ENCODE results near the gene KCNK7. TPM values are rescaled to one million over a fixed set of nuclear protein-coding genes. Genes with fewer than 3 reads are reported as not detected.

Gene KCNK7
- total and polyA plus RNA-seq, 12 donors, result 0.22 to 1.5 (median 0.36) TPM; not detected in 2

DNA sequence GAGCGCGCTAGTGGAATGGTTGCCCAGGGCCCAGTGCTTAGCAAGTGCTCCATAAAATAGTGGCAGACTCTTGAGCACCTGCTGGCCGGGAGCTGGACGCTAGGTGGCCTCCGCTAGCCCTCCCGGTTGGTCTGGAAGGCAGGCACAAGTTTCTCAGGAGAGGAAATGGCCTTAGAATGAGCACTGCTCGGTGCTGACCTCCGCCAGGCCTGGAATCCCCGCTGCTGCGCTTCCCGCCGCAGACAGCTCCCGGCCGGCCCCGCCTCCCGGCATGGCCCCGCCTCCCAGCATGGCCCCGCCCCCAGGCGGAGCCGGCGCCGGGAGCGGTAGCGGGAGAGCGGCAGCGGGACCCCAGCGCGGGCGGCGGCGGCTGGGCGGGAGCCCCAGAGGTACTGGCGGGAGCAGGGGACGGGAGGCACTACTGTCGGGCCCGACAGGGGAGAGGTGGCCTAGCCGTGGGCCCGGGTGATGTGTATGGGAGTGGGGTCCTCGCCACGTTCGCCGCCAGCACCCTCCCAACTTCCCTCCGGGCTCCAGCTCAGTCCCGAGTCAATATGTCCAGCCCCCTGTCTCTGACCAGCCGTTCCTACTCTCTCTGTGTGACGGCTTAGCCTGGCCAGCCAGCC lies 42.3 kb upstream of the KCNK7 start, which contains the start of gene SIPA1:
Gene SIPA1, plus strand, starts transcription at position 308 of the 626 bp plus-strand sequence. CDS start 2,821 bp downstream, outside the sequence.
- H3K27ac ChIP-seq, result peak within 1 kb of the TSS; percentile 94 to 99 (median 96)
- TF ChIP-seq CTCF (IDR thresholded peaks at IDR 0.05), result peak; percentile 13 to 68 (median 52)
- peaks cover 14 to 70% (median 32%) of the 10 kb centered on the region in 9 donors for H3K36me3 ChIP-seq
- intact Hi-C loops (cut with DNase I), result loop anchor here in 3 of 10 donors (2.0 to 10.0 kb wide), 4 partner anchors 25 to 347 kb away; partner anchors contain the start of genes RELA (in 1 of the 3) and SNX32 (in 1 of the 3)
- DNase-seq (peak; percentile 83 to 85), ATAC-seq (peak; percentile 79 to 87 (median 82))
- peaks cover 21 to 56% (median 50%) of the 10 kb centered on the region in 9 donors for H3K4me1 ChIP-seq
- WGBS, 2 donors, result 3 to 4% methylated on average over 46 of the region's 46 CpGs
- H3K27me3 ChIP-seq, result no peaks in the 10 kb centered on the region
- peak within 1 kb of the TSS; percentile 74 to 90 (median 82) for H3K4me3 ChIP-seq
- H3K9me3 ChIP-seq, result no peaks in the 10 kb centered on the region

DNA sequence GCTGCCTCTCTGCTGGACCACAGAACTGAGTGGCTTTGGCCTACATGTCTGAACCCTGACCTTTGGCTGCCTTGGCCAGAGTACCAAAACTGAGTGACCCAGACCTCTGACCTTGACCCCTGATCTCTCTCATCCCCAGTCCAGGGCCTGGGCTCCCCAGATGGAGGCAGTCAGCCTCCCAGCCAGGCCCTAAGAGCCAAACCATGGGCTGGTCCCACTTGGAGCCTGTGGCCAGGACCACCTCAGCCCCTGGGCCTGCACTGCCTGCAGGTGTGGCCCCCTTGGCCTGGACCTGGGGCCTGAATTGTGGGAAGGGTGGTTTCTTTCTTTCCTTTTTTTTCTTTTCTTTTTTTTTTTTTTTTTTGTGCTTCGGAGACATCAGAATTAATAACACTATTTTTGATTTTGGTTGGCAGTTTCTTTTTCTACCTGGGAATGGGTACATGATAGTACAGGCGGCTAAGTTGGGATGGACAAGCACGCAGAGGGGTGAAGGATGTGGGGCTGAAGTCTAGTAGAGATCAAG lies 41.5 kb upstream of the KCNK7 start:
- H3K4me3 ChIP-seq, result no peak overlapping the region

DNA sequence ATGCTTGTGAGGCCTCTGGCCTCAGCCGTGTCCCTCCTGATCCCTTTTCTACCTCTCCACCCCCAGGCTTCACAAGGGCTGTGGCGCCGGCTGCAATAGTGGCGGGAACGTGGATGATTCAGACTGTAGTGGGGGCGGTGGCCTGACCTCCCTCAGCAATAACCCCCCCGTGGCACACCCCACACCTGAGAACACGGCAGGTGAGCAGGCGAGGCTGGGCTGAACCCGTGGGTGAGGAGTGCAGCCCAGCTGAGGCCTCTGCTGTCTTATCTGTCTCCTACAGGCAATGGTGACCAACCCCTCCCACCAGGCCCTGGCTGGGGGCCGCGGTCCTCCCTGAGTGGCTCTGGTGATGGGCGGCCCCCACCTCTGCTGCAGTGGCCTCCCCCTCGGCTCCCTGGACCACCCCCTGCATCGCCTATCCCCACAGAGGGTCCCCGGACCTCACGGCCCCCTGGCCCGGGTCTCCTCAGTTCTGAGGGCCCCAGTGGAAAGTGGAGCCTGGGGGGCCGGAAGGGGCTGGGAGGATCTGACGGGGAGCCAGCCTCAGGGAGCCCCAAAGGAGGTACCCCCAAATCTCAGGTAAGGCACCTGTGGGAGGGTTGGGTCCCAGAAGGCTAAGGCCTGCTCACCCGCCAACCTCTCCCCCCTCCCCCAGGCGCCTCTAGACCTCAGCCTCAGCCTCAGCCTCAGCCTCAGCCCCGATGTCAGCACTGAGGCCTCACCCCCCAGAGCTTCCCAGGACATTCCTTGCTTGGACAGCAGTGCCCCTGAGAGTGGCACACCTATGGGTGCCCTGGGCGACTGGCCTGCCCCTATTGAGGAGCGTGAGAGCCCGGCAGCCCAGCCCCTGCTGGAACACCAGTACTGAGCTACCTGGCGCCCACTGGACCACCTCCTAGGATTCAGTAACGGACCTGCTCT lies 40.8 kb upstream of the KCNK7 start:
- no peak for TF ChIP-seq CTCF (IDR thresholded peaks at IDR 0.05)
- peak overlapping the region in 8 of 10 donors; percentile 14 to 98 (median 95) for H3K27ac ChIP-seq
- no peaks in the 10 kb centered on the region for H3K9me3 ChIP-seq
- no peak overlapping the region for H3K4me3 ChIP-seq
- no peak for ATAC-seq
- H3K36me3 ChIP-seq, result peaks cover 14 to 70% (median 32%) of the 10 kb centered on the region in 9 donors
- H3K4me1 ChIP-seq, result peaks cover 21 to 46% (median 42%) of the 10 kb centered on the region in 9 donors
- no peak for DNase-seq
- intact Hi-C loops (cut with DNase I), result loop anchor here in 3 of 10 donors (10.0 kb wide), 3 partner anchors 58 to 348 kb away; partner anchors contain the start of gene SNX32 (in 1 of the 3)
- WGBS, 2 donors, result 94 to 96% methylated on average over 28 of the region's 28 CpGs
- H3K27me3 ChIP-seq, result no peaks in the 10 kb centered on the region

More for the DNA sequence above, 41.5 kb upstream of the KCNK7 start:
- Histone ChIP-seq H3K4me1 (peaks cover 21 to 51% (median 48%) of the 10 kb centered on the region in 9 donors), H3K27ac (peak overlapping the region in 9 of 10 donors; percentile 95 to 99 (median 97)), H3K9me3 (no peaks in the 10 kb centered on the region), H3K27me3 (no peaks in the 10 kb centered on the region), H3K36me3 (peaks cover 14 to 70% (median 32%) of the 10 kb centered on the region in 9 donors)
- no peak for ATAC-seq
- WGBS, 2 donors, result 88 to 97% methylated on average over 3 of the region's 3 CpGs
- TF ChIP-seq CTCF (IDR thresholded peaks at IDR 0.05), result no peak
- DNase-seq, result no peak
- intact Hi-C loops (cut with DNase I), result loop anchor here in 3 of 10 donors (10.0 kb wide), 3 partner anchors 58 to 348 kb away; partner anchors contain the start of gene SNX32 (in 1 of the 3)
